SW 1271 (cell line): ENCODE measurements around the gene RCBTB1.
"Not testable (repeated sequence)": the region's sequence is repeated elsewhere in the genome, so short reads cannot be mapped to it uniquely, and the experiment has no call there.

ENCODE experiments used
- DNase-seq, 2 experiments: peaks; one replicate each; lab custom pipeline; 2025; lab: John Stamatoyannopoulos, UW

RCBTB1 gene

DNA sequence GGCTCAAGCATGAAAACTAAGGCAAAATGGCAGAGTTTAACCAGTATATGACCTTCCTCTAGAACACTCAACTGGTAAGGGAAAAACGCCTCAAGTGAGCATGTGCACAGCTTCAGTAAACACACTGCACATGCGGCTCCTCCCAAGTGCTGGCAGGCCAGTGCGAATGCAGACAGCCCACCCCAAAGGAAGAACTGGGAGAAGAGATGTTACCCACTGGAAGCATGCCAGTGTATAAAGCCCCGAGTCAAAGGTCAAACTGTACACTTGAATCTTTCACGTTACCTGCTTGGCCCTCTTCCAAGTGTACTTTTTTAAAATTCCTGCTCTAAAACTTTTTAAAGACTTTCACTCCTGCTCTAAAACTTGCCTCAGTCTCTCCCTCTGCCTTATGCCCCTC lies 19.2 kb upstream of the RCBTB1 start:
- no peak for DNase-seq

- DNase-seq = not testable (repeated sequence)
Observed at GRCh38 chr13:49602615-49603014, 17.3 kb upstream of the RCBTB1 start.

DNA sequence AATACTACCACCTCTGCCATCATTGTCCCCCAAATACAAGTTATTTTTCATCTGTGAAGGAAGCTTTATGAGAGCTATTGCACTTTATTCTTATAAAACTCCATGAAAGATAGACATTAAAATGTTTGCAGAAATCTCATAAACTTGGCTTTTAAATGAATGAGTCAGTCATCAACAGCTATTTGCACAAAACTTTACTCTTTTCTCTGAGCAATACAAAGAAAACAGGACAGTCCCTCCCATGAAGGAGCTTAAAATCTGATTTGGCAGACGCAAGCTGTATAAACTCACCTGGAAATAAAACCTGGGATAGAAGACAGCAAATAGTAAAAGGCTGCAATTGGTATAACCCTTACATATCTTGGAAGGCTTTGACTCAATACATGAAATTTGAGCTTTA lies 16.6 kb upstream of the RCBTB1 start:
- no peak for DNase-seq

DNA sequence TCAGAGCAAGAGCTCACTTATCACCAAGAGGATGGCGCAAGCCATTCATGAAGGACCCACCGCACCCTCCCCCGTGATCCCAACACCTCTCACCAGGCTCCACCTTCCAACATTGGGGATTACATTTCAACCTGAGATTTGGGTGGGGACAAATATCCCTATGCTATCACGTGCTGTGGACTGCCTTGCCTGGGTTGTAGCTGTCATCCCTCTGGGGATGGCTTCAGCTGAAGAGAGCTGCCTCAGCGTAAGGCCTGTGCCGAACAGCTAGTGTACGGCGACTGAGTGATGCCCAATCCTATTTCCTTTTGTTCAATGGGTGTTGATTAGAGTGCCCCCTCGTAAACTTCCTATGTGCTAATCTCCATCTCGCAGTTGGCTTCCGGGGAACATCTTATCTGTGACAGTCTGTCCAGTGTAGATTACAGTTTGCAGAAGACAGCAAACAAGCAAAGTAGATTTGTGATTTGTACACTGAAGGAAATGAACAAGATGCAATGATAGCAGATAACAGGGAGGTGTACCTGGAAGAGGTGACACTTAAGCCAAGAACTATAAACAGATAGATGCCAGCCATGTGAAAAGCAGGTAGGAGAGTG lies 11.8 kb upstream of the RCBTB1 start:
- DNase-seq = no peak

- no peak for DNase-seq
Observed at GRCh38 chr13:49596221-49596620, 10.9 kb upstream of the RCBTB1 start.

DNA sequence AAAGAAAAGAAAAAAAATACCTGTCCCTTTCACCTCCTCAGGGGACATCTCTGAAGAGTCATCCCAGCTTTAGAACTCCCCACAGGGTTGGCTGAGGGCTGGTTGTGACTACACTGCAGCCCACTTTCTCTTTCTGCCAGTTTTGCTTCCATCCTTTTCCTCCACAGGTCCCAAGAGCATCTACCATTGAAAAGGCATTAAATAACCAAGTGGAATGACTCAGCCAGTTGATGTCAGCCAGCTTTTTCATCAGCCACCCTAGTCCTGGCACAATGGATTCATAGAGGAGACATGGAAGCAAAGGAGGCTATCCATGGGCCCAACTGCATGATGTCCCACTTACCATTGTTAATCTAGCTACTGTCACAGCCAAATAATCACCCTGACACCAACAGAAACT lies 9.2 kb upstream of the RCBTB1 start:
- DNase-seq = no peak

- DNase-seq = not testable (repeated sequence)
Observed at GRCh38 chr13:49593876-49594275, 8.5 kb upstream of the RCBTB1 start.

DNA sequence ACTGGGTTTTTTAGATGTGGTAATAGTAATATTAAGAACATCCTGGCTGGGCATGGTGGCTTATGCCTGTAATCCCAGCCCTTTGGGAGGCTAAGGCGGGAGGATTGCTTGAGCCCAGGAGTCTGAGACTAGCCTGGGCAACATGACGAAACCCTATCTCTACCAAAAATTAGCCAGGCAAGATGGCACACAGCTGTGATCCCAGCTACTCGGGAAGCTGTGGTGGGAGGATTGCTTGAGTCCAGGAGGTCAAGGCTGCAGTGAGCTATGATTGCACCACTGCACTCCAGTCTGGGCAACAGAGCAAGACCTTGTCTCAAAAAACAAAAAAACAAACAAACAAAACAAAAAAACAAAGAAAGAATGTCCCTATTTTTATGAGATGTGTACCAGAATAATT lies 5.4 kb upstream of the RCBTB1 start:
- DNase-seq = not testable (repeated sequence)

- no peak for DNase-seq
Observed at GRCh38 chr13:49587311-49587847, 2.0 kb upstream of the RCBTB1 start.

GRCh38 chr13:49586717-49587116 lies 1.4 kb upstream of the RCBTB1 start:
- no peak for DNase-seq

GRCh38 chr13:49584771-49585182 lies 581 bp downstream of the RCBTB1 start:
- no peak for DNase-seq

GRCh38 chr13:49580980-49581680 lies 4.2 kb downstream of the RCBTB1 start:
- no peak for DNase-seq

DNA sequence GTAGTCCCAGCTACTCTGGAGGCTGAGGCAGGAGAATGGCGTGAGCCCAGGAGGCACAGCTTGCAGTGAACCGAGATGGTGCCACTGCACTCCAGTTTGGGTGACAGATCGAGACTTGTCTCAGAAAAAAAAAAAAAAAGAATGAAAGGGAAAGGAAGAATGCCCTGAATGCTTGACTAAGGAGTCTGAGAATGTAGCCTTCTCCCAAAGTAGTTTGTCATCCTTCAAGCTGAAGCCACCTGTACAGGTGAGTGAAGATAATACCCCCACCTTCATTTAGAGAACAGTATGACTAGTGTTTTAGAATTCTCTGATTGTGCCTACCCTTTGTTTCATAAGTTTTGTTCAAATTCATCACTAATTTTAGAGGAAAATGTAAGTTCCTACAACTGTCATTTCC lies 5.9 kb downstream of the RCBTB1 start:
- DNase-seq = no peak

DNA sequence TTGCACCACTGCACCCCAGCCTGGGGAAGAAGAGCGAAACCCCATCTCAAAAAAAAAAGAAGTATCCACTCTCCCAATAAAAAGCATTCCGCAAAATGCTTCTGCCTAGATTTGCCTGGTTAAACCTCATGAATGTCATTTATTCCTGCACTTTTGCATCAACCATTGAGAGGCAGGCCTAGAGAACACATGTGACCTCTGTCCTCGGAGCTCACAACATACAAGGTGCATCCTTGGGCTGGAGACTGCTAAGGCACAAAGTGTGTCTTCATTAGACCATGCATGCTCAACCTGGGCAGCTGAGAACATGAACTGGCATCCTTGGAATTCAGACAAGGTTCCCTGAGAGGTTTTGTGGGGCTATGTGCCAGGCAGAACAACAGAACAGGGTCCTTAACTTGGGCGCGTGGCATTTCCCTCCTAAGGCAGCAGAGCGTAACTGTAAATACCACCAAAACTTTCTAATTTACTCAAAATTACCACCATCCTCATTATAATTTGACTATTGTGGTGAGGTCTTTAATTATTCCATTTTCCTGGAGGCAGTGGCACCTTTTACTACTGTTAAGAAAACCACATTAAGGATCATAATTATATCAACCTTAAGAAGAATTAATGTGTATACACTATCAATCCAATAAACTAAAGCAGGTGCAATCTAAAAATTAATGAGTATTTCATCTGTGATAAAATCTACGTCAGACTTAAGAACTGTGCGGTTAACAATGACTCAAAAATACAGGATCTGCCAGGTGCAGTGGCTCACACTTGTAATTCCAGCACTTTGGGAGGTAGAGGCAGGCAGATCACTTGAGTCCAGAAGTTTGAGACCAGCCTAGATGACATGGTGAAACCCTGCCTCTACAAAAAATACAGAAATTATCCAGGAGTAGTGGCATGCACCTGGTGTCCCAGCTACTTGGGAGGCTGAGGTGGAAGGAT lies 13.8 kb downstream of the RCBTB1 start:
- DNase-seq = no peak

DNA sequence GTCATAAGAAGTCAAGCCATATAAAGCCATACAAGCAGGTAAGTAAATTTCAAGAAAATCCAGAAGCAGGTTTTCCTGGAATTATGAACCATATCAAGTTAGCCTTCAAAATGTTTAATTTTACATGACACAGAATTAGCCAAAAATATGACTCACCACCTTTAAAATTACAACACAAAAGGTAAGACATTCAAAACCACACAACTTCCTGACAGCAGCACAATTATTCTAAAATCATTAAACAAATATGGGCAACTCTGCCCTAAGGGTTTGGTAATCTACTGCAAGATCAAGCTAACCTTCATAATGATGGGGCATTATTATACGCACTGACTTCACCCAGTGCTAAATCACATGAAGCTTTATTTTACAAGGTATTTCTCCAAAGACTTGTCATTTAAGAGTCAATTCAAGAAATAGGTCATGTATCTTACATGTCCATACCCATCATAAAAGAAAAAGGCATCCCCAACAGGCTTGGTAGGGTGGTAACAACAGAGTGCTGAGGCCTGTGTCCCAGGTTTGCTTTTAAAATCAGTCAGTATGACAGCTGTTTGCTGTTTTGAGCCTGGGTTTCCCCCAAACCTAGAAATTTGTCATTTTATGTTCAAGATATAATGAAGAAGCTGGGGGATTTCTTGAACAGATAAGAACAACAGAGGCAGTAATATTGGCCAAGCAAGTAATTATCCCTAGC lies 15.2 kb downstream of the RCBTB1 start:
- DNase-seq = no peak

GRCh38 chr13:49567491-49567890 lies 17.9 kb downstream of the RCBTB1 start:
- DNase-seq = no peak

- DNase-seq = no peak
Observed at GRCh38 chr13:49566461-49566860, 18.9 kb downstream of the RCBTB1 start.

DNA sequence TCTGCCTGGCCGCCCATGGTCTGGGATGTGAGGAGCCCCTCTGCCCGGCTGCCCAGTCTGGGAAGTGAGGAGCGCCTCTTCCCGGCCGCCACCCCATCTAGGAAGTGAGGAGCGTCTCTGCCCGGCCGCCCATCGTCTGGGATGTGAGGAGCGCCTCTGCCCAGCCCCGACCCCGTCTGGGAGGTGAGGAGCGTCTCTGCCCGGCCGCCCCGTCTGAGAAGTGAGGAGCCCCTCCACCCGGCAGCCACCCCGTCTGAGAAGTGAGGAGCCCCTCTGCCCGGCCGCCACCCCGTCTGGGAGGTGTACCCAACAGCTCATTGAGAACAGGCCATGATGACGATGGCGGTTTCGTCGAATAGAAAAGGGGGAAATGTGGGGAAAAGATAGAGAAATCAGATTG lies 19.9 kb downstream of the RCBTB1 start:
- DNase-seq = not testable (repeated sequence)

DNA sequence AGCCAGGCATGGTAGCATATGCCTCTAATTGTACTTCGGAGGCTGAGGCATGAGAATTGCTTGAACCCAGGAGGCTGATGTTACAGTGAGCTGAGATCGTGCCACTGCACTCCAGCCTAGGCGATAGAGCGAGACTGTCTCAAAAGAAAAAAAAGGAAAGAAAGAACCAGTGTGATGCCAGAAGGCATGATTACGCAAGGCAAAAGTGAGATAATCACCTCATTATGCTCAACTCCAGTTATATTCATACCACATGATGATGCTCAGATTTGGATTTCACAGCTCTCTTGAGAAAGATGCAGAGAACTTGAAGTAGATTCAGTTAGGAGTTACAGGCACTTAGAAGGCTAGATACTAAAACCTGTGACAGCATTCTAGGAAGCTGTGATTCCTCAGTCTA lies 21.8 kb downstream of the RCBTB1 start:
- no peak for DNase-seq

DNA sequence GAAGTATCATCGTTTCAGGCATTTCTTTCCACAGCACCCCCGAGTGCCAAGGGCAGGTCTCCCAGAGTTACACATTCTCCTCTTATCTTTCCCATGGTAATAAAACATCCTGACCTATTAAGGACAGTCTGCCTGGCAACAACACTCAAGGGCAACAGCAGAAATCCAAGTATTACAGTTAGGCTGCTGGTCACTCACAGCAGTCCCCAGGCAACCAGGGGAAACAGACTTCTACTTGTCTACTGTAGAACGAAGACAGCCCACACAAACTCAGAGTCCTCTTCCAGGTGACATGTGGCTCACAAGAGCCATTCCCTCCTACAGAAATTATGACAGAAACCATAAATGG lies 24.3 kb downstream of the RCBTB1 start:
- DNase-seq = no peak

DNA sequence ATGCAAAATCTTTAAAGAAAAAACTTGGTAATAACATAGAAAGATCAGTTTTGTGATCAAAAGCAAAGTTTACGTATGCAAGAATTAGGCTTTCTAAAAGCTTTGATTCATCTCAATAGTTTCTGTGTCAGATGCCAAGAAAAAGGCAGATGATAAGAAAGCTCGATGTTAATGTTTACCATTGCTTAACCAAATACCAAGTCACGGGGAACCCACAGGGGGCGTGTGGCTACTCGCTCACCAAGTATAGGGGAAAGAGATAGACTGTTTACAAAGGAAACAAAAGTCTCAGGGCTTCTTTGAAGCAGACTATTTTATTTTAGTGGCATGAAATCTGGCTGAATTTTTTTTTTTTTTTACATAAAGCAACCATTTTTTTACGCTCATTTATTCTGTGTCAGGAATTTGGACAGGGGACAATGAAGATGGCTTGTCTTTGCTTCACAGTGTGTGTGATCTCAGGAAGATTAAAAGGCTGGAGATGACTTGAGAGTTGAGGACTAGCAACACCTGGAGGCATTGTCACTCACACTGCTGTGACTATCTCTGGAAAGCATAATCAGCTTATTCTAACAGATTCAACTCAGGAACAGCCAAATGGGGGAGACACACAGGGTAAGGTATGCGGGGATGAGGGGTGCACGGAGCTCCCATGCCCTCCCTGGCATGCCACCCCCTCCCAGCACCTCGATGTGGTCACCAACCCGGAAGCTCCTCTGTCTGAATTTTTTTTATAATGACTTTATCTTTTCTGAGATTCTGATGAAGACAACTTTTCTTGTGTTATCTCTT lies 24.9 kb downstream of the RCBTB1 start:
- no peak for DNase-seq
